Esophagus squamous epithelium (tissue), 5 donors: ENCODE measurements around the gene ACTA1. TPM values are rescaled to one million over a fixed set of nuclear protein-coding genes. Genes with fewer than 3 reads are reported as not detected.
"Not testable (repeated sequence)": the region's sequence is repeated elsewhere in the genome, so short reads cannot be mapped to it uniquely, and the experiment has no call there.

Experiments used
- DNase-seq: peaks from one replicate; lab custom pipeline; 2025; lab: John Stamatoyannopoulos, UW
- H3K27ac ChIP-seq, 4 donors: fragments of 200-600 bp; sonication (generic); one replicate each; pipeline ENCODE4 v1.5.1; 2016 to 2019; ENCODE audit warnings: mild to moderate bottlenecking in 1 of 4
- H3K27me3 ChIP-seq, 4 donors: fragments of 200-600 bp; sonication (generic); 1 replicate in 3 of 4; 2 replicates in 1 of 4; pipeline versions ENCODE4 v1.5.1 to v1.6.0; 2017 to 2021; ENCODE audit warnings: antibody characterized with exemption in 1 of 4
- H3K36me3 ChIP-seq, 3 donors: fragments of 200-600 bp; sonication (generic); one replicate each; pipeline ENCODE4 v1.5.1; 2016 to 2019
- H3K4me1 ChIP-seq, 3 donors: fragments of 200-600 bp; sonication (generic); one replicate each; pipeline ENCODE4 v1.5.1; 2017 to 2019
- H3K4me3 ChIP-seq, 4 donors: fragments of 200-600 bp; sonication (generic); 1 replicate in 3 of 4; 2 replicates in 1 of 4; pipeline ENCODE4 v1.5.1; 2016 to 2019; ENCODE audit warnings: mild to moderate bottlenecking in 2 of 4, moderate library complexity in 1 of 4
- H3K9me3 ChIP-seq, 3 donors: fragments of 200-600 bp; sonication (generic); one replicate each; pipeline ENCODE4 v1.5.1; 2016 to 2019
- CTCF ChIP-seq, 6 experiments: fragments of 450-650 bp in 4 of 6; fragments of 200-600 bp in 2 of 6; sonication (generic) in 2 of 6; IDR thresholded peaks; one replicate each; pipeline ENCODE4 v1.5.1; 2016 to 2019; ENCODE audit warnings: antibody characterized with exemption in 6 of 6, mild to moderate bottlenecking in 4 of 6, moderate library complexity in 4 of 6
- POLR2A ChIP-seq, 4 donors: fragments of 450-650 bp; IDR thresholded peaks; one replicate each; pipeline ENCODE4 v1.6.1; 2017; ENCODE audit warnings: antibody characterized with exemption in 4 of 4, mild to moderate bottlenecking in 4 of 4, moderate library complexity in 3 of 4
- WGBS, 2 donors: methylation state at CpG; one replicate each; pipeline ENCODE4 v1.1.5; 2018; 5-methylcytosine and 5-hydroxymethylcytosine counted together
- intact Hi-C: fragments of 100-400 bp; cut with DNase I; formaldehyde crosslinking; loops from one replicate; pipeline ENCODE4 v1.15.0; 2022
- total RNA-seq, 4 donors: library from RNA; depleted of rRNA; stranded (reverse); fragments of >200 nt; gene quantifications; one replicate each; pipeline ENCODE4 v1.1.0, GENCODE V29; 2016
- donor health status: DM: yes; HTN: yes; CAD: no.

Gene ACTA1
- total RNA-seq, 4 donors from 2014 or later = 0.19 to 0.75 (median 0.26) TPM; not detected in 1

- whole genome bisulfite sequencing, 2 donors = 24 to 31% methylated on average over 11 of the region's 11 CpGs
- peaks cover 0 to 74% (median 0%) of the 10 kb centered on the region in 4 donors for H3K27me3 ChIP-seq
- intact Hi-C loops = no loop called here
These were observed 37.2 kb downstream of the ACTA1 start for GRCh38 chr1:229396585-229397206.

GRCh38 chr1:229394517-229394916 is 39.4 kb downstream of the ACTA1 start:
- 80 to 83% methylated on average over 5 of the region's 5 CpGs for WGBS, 2 donors
- H3K9me3 ChIP-seq, H3K27ac ChIP-seq, H3K36me3 ChIP-seq, H3K4me3 ChIP-seq, H3K4me1 ChIP-seq, DNase-seq, intact Hi-C loops: not testable (repeated sequence)
- peaks cover 0 to 68% (median 0%) of the 10 kb centered on the region in 4 donors for H3K27me3 ChIP-seq

More at GRCh38 chr1:229396585-229397206, 37.2 kb downstream of the ACTA1 start:
- no peak for DNase-seq
- Histone ChIP-seq H3K4me3 (no peak overlapping the region), H3K4me1 (no peaks in the 10 kb centered on the region), H3K9me3 (no peaks in the 10 kb centered on the region), H3K36me3 (no peaks in the 10 kb centered on the region), H3K27ac (no peak overlapping the region)
- TF ChIP-seq CTCF (IDR thresholded peaks at IDR 0.05) (no peak), POLR2A (IDR thresholded peaks at IDR 0.05) (no peak)

GRCh38 chr1:229392936-229393335 is 41.0 kb downstream of the ACTA1 start:
- Histone ChIP-seq H3K9me3 (no peaks in the 10 kb centered on the region), H3K27ac (no peak overlapping the region), H3K36me3 (no peaks in the 10 kb centered on the region), H3K4me1 (no peaks in the 10 kb centered on the region), H3K4me3 (no peak overlapping the region), H3K27me3 (peaks cover 0 to 55% (median 0%) of the 10 kb centered on the region in 4 donors)
- TF ChIP-seq POLR2A (IDR thresholded peaks at IDR 0.05) (no peak), CTCF (IDR thresholded peaks at IDR 0.05) (no peak)
- WGBS, 2 donors = 63 to 69% methylated on average over 4 of the region's 4 CpGs
- DNase-seq = no peak
- intact Hi-C loops = no loop called here

- Histone ChIP-seq H3K36me3 (no peaks in the 10 kb centered on the region), H3K4me1 (no peaks in the 10 kb centered on the region), H3K4me3 (no peak overlapping the region), H3K27me3 (peaks cover 0 to 45% (median 0%) of the 10 kb centered on the region in 4 donors), H3K9me3 (no peaks in the 10 kb centered on the region), H3K27ac (no peak overlapping the region)
- 87 to 90% methylated on average over 7 of the region's 7 CpGs for WGBS, 2 donors
- DNase-seq = no peak
- intact Hi-C loops = no loop called here
- no peak for TF ChIP-seq CTCF (IDR thresholded peaks at IDR 0.05)
- no peak for TF ChIP-seq POLR2A (IDR thresholded peaks at IDR 0.05)
These were observed 43.8 kb downstream of the ACTA1 start for GRCh38 chr1:229390130-229390529.

- Histone ChIP-seq H3K9me3 (no peaks in the 10 kb centered on the region), H3K4me3 (no peak overlapping the region), H3K27ac (no peak overlapping the region), H3K36me3 (no peaks in the 10 kb centered on the region), H3K4me1 (no peaks in the 10 kb centered on the region), H3K27me3 (peaks cover 0 to 34% (median 0%) of the 10 kb centered on the region in 4 donors)
- WGBS, 2 donors = 56 to 64% methylated on average over 7 of the region's 7 CpGs
- no peak for DNase-seq
- intact Hi-C loops = no loop called here
- TF ChIP-seq CTCF (IDR thresholded peaks at IDR 0.05) (no peak), POLR2A (IDR thresholded peaks at IDR 0.05) (no peak)
These were observed 44.9 kb downstream of the ACTA1 start for GRCh38 chr1:229388897-229389580.
